ENCODE results near the gene ALS2.
"Not testable (repeated sequence)": the region's sequence is repeated elsewhere in the genome, so short reads cannot be mapped to it uniquely, and the experiment has no call there.

The ALS2 gene

DNA sequence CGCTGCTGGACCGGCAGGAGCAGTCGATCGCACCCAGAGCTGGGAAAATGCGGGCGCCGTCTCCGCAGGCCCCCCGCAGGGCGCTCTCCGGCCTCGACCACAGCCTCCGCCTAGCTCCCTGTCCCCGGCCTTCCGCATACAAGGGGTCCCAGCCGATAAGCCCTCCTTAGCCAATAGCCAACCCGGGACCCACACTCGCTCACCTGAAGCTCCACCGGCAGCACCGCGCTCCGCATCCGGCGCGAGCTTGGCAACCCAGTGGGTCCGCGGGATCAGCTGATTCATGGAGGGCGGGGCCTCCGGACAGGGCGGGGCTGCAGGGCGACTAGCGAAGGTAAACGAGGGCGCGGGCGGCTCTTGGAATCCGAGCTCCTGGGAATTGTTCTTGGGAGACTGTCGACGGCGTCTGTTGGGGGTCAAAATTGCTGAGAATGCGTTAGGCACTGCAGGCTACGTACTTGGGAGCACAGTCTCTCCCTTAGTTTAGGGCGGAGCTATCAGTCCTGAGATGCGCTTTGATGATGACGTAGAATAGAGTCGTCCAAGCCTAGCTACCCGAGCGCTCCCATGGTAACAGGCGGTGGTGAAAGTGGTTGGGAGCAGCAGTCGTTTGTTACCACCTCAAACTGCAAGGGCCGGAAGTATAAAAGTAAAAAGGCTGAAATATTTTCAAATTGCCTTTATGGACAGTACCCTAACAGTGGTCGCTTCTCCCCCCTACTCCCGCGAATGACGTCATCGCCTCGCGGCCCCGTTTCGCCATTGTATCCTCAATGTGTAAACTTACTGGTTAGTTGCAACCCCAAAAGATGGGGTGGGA is at the start of gene ALS2:
TSS of gene ALS2 (minus strand) at position 260 of the 820 bp plus-strand sequence. CDS start 12,048 bp downstream, outside the sequence.
- peak; percentile 99 for DNase-seq

DNA sequence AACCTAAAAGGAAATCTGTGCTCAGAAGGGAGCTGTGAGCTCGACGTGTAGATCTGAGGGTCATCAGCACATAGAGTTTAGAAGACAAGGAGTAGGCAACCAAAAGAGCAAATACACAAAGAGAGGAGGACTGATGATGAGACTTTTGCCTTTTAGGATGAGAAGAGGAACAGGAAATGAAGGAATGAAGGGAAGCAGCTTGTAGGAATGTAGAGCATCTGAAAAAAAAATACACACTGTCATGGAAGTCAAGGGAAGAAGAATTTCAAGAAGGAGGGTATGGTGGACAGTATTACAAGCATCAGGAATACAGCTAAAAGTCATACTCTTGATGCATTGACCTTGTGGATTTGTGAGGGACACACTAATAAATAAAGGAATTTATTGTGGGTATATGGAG is 47.5 kb upstream of the ALS2 start:
- no peak for DNase-seq

DNA sequence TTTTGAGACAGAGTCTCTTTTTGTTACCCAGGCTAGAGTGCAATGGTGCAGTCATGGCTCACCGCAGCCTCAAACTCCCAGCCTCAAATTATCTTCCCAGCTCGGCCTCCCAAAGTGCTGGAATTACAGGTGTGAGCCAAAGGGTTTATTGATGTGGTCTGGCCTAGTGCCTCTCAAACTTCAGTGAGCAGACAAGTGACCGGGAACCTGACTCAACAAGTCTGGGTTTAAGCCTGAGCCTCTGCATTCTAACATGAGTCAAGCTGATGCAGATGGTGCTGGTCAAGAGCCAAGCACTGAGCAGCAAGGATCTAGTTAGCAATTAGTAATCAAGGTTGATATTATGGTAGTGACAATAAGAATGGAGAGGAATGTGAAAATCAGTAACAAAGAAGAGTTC is 46.9 kb upstream of the ALS2 start:
- no peak for DNase-seq

DNA sequence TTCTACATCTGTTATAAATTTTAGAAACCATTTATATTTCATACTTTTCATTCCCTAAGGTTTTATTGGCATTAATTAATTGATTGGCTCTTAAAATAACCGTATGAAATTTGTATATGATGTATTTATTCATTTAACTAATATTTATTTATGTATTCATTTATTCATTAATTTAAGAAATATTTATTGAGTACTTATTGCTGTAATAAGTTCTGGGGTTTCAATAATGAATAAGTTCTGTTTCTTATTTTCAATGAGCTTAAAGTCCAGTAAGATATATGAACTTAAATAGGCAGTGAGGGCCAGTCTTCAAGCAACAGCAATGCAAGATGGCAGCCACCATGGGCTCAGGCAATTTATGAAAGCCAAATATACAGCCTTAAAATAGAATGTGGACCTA is 43.5 kb upstream of the ALS2 start:
- DNase-seq, result no peak

DNA sequence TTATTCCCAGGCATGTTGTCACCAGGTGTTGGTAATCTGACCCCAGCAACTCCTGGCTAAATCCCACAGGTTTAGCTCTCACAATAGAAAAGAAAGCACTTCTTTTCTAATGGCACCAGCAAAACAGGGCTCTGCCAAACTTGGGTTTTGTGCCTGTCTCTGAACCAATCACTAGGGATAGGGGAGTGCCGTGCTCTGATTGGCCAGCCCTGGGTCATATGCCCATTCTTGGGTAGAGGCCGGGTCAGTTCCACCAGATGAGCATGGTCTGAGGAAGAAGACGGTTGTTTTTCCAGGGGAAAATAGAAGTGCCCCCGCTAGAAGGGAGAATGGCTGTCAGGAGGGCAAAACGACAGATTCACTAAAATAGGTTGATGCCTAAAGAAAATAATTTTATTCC is 40.3 kb upstream of the ALS2 start:
- no peak for DNase-seq

DNA sequence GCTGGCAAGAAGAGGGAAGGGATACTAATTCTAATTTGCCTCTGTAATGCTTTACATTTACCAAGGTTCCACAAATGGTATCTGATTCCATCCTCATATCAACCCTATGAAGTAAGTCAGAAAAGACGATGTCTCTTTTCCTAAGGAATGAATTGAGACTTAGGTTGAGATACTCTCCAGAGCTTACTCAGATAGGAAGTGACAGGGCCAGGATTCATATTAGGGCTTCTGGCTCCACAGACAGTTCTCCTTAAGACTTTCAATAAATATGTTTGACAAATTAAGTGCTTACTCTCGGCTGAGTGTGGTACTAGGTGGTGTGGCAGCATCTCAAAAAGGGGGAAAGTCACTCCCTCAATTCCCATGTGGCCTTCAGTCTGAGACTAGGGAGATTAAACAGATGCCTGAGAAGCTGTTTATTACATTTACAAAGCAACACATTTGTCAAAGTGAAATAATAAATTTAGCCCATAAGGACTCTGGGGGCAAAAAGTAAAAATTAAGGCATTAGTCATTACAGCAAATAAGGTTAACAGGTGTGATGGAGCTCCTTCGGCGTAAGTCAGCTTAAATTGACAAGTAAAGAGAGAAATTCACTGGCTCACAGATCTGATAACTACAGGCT is 39.8 kb upstream of the ALS2 start:
- DNase-seq, result no peak

DNA sequence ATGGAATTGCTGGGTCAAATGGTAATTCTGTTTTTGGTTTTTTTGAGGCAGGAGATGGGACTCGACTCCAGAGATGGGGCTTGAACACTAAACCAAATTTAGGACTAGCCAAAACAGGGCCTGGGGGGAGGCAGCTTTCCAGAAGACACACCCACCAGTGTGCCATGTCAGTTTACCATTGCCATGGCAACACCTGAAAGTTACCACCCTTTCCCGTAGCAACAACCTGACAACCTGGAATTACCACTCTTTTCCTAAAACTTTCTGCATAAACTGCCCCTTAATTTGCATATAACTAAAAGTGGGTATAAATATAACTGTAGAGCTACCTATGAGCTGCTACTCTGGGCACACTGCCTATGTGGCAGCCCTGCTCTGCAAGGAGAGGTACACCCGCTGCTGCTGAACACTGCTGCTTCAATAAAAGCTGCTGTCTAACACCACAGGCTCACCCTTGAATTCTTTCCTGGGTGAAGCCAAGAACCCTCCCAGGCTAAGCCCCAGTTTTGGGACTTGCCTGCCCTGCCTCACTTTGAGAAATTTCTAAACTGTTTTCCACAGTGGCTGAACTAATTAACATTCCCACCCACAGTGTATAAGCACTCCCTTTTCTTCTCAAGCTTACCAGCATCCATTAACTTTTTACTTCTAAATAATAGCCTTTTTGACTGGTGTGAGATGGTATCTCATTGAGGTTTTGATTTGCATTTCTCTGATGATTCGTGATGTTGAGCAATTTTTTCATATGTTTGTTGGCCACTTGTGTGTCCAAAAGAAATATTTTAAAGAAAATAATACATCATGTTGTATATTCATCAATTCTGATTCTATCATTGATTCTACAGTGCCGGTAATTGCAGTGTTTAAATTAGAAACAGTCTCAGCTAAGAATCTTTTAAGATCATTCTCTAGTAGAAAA is 36.2 kb upstream of the ALS2 start:
- DNase-seq, result no peak

DNA sequence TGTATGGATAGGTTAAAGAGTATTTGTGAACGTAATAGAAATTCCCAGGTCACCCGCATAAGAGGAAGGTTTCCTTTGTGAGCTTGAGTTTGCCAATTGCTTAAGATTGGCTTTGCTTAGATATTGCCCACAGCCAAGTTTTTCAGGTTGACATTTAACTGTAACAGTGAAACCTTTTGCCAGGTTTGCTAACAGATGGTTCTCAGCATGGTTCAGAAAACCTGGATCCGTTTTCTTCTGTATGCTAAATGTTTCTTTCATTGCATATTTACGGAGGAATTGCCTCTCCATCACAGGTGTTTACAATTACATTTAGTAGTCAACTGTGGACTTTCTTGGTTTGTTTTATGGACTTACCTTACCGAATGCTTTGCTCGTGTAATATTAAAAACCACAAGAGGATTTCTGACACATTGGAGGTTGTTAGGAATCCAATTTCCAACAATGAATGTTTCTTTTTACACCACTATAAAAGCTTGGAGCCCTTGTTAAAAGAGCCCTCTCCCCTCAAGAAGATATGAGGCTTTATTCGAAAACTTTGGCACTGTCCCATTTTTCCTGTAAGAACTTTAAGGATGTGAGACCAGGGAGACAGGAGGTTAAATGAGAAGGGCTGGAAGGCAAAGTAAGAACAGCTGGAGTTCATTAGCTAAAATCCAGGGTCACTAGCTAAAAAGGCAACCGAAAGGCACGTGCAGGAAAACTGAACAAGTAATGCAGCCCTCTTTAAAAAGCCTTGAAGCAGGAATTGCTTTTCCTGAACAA is 33.4 kb upstream of the ALS2 start:
- DNase-seq, result no peak

DNA sequence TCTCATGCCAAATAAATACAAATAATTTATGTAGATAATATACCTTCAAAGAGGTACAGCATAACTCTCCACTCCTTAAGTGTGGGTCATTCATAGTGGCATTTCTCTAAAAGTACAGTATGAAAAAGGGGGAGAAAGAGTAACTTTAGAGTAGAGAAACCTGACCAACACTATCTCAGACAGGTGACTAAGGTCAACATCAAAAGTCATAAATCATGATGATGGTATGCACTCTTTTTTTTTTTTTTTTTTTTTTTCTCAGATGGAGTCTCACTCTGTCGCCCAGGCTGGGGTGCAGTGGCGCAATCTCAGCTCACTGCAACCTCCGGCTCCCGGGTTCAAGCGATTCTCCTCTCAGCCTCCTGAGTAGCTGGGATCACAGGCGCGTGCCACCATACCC is 29.9 kb upstream of the ALS2 start:
- DNase-seq, result not testable (repeated sequence)

DNA sequence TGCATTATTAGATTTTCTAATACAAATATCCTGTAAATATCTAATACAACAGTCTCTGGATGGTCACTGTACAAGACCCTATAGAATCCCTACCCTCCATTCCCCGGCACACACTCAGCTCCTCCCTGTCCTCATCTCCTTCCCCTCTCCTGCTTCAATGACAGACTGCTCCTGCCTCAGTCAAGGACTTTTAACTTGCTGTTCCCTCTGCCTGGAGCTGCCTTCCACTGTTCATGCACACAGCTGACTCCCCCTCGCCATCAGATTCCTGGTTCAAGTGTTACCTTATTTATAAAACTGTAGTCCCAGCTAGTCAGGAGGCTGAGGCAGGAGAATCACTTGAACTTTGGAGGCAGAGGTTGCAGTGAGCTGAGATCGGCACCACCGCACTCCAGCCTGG is 28.9 kb upstream of the ALS2 start:
- DNase-seq, result no peak

DNA sequence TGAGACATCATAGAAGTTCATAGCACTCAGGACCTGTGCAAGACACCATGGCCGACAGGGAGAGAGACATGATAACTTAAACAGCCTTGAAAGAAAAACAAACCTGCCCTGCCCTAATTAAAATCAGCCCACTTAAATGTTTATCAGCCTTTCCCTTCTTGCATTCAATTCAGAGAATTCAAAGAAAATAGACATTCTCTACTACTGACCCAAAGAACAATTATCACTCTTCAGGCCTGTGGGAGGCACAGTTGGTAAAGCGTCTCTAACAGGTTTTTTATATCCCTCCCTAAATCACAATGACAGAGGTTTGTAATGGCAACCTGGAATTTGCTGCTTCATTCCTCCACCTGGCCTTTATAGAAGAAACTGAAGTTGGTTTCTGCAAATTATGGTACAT is 27.3 kb upstream of the ALS2 start:
- no peak for DNase-seq

DNA sequence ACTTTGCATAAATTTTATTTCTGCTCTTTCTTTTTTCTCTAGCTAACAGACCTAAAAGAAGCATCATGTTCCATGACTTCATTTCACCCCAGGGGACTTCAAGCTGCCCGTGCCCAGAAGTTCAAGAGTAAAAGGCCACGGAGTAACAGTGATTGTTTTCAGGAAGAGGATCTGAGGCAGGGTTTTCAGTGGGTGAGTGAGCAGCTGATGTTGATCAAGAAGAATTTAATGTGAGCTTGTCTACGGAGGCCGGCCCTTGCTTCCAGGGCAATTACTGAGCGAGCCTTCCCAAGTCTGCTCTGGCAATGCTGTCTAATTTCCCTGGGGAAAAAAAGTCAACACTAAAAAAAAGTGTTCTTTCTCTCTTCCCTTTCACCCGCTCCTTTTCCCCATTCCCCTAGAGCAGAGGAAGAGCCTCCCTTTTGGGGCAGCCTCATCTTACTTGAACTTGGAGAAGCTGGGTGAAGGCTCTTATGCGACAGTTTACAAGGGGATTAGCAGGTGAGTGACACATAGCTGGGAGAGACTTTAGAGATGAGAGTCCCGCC is 26.8 kb upstream of the ALS2 start:
- no peak for DNase-seq

DNA sequence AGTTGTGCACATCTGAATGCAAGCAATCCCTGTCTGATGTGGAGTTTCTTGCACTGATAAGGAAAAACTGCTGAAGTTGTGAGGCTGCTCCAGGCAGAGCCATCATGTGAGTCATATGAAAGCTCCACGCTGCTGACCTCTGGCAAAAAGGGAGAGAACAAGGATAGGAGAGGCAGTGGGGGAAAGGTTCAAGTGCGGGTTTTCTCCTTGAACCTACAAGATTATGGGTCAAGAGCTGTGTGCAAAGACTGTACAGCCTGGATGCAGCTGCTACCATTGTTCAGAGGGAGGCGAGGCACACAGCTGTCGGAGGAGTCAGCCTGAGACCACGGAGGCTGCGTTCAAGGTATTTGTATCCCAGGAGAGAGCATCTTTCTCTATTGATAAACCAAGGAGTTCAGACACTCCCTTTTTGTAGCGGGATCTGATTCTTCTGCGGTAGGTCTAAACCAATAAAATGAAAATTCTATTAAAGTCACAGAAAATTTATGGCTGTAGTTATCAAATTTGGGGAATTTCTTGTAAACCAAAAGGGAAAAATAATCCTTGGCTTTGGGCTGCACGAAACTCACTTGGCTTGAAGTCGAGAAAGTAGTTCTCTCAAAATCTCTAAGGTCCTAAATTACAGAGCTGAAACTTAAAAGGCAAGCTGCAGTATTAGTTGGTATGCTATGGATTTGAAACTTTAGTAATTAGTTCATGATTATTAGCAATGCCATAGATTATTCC is 25.9 kb upstream of the ALS2 start, which contains the start of gene CDK15:
TSS of gene CDK15 (plus strand) at position 96 of the 729 bp plus-strand sequence. CDS start at position 224, 128 bp downstream.
- no peak for DNase-seq

DNA sequence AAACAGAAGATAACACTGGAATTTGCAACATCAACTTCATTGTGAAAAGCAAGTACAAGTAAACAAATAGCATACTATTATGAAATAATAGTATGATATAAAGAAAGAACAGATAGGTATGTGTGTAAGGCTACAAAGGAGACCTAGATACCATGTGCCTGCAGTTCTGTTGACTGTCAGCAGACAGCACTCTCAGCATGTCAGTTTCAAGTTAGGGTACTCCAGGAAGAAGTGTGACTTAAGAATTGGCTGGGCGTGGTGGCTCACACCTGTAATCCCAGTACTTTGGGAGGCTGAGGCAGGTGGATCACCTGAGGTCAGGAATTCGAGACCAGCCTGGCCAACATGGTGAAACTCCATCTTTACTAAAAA is 18.2 kb upstream of the ALS2 start:
- not testable (repeated sequence) for DNase-seq

DNA sequence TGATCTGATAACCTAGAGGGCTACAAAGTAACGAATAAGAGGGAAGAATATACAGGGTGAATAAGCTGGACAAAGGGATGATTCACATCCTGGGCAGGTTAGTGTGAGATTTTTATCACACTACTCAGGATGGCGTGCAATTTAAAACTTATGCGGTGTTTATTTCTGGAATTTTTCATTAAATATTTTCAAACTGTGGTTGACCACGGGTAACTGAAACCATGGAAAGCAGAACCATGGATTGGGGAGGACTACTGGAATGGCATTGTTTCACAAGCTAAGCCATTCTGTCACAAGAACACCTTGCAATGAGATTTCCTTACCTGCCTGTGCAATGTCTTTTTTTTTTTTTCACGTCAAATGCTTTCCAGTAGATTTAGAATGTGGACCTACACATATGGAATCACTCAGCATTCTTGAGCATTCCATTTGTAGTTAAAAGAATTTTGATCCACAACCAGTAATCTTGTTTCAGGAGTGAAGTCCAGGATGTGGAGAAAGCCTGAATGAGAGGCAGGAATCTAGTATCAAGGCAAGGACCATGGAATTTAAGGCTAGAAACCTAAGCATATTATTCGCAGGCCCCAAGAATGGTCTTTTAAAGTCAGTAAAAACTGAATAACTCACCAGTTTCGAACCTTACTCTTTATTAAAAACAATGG is 17.6 kb upstream of the ALS2 start:
- no peak for DNase-seq

DNA sequence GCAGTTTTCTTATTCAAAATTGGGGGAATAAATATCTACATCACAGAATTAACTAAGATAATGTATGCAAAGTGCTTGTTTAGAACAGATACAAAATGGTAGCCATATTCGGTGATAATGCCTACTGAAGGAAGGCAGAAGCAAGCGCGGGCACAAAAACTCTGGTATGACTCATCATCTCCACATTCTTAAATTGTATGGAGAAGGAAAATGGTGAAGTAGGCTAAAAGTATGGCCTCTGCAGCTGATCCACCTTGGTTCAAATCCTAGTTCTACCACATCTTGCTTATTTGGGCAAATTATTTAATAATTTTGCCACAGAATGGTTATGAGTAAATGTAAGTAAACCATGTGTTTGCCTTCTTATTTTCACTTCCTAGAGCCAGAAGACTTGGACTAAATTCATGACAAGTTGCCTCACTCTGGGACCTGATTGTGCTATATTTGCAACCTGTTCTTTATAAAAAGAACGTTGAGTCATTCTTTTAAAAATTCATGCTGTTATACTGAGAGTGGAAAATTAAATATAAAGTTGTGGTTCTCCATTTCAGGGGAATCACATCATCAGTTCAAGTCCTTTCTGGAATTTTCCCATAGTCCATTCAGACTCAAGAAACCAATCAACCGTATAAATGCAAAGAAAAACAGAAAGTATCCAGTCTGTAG is 16.6 kb upstream of the ALS2 start:
- DNase-seq, result no peak

DNA sequence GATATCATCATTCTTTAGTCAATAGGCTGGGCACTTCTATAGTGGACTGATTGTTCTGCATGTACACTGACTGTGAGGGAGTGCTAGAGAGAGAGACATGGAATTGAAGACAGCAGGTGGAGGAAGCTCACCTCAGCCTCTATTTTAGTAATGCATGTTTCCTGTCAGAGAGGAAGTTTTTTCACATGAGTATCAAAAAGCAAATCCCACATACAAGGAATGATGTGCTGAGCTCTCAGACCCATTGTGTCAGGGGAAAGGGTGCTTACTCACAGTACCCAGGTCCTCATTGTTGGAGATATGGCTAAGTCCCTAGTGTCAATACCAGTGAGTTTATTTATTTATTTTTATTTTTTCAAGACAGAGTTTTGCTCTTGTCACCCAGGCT is 15.7 kb upstream of the ALS2 start:
- DNase-seq, result no peak

DNA sequence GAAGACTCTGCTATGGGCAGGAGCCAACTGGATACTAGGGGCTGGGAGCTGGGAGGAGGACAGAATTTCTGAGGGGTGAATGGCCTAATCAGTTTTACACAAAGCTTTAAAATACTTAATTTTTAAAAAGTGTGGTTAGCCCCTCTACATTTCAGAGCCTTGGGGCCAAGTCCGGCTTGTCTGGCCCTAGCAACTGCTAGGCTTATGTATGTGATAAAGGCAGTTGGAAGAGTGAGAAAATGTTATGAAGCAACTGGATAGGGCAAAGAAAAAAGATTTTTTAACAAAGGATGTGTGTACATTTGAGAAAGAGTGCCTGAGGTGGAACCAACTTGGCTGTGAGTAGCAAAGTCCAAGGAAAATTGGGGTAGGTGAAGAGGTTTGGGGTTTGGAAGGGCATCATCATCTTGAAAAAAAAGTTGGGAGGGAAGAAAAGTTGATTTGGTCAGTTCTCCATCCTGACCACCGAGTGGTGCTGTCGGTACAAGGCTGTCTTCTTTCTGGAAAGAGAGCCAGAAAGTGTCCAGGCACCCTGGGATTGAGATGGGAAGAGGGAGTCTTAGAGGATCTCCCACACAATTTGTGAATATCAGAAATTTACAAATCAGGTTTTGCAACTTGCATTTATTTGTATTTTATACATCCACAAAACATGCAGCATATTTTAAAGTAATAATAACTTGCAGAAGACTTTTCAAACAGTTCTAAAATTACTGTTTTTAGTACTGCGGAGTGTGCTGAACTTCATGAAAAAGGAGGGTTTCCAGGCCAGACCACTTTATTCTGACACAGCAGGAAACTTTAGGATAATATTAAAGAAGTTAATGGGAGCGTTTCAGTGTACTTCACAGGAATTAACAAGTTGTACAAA is 15.1 kb upstream of the ALS2 start:
- DNase-seq, result peak; percentile 4

DNA sequence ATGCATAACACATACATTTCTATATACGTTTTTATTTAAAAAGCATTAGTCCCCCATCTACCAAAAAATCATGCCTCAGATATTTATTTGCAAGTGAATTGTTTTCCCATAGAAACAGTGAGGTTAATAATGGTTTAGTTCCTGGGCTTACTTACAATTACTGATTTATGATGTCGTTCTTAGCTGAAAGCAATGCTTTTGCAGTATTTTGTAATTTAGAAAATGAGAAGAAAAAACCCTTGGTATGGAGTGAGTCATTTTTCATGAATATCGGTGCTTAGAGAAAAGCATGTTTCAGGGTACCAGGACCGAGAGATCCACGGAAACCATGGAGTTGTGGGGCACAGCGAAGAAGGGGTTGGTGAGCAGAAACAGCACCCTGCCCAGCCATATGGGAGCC is 13.6 kb upstream of the ALS2 start:
- no peak for DNase-seq

DNA sequence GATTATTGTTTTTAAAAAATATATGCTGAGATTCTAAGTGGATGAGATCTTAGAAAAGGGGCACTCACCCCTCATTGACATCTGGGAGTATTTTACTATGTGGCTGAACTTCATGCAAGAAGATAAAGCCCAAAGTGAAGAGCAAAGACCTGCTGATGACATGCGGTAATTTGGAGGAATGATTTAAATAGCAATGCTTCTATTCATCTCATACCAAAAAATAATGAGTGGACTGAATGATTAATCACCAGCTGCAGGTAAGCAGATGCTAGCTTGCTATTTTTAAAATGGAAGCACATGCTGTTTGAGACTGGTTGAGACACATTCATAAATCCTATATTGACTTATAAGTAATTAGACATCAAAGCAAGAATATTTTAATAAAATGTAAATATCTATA is 12.9 kb upstream of the ALS2 start:
- DNase-seq, result no peak
